D721Med (cell line): Measurements from ENCODE around the gene RHBDL2.
"Not testable (repeated sequence)": the region's sequence is repeated elsewhere in the genome, so short reads cannot be mapped to it uniquely, and the experiment has no call there.

Experiments
- DNase-seq: peaks from one replicate; pipeline ENCODE4 v3.0.0; 2011; ENCODE audit warnings: low spot score; ENCODE audit not compliant: insufficient read length
- FAIRE-seq: peaks from 2 replicates; lab custom pipeline; 2011; peaks lifted over from hg19 to GRCh38; lab: Jason Lieb, UNC
- CTCF ChIP-seq: IDR thresholded peaks from 2 replicates; pipeline ENCODE4 v1.5.1; 2012; ENCODE audit warnings: mild to moderate bottlenecking, control low read depth; ENCODE audit not compliant: insufficient read depth; ENCODE audit errors: missing control alignments

The RHBDL2 gene

GRCh38 chr1:38840281-38840680 lies 101.3 kb downstream of the RHBDL2 start:
- no peak for FAIRE-seq

GRCh38 chr1:38839363-38839762 lies 102.3 kb downstream of the RHBDL2 start:
- FAIRE-seq, result no peak
- no peak for DNase-seq
- no peak for TF ChIP-seq CTCF

More at GRCh38 chr1:38840281-38840680, 101.3 kb downstream of the RHBDL2 start:
- TF ChIP-seq CTCF, result no peak
- DNase-seq, result no peak

GRCh38 chr1:38836316-38836715 lies 105.3 kb downstream of the RHBDL2 start:
- not testable (repeated sequence) for FAIRE-seq, DNase-seq
